LHCN-M2 (cell line): ENCODE measurements around the gene MTREX. TPM values are rescaled to one million over a fixed set of nuclear protein-coding genes. Genes with fewer than 3 reads are reported as not detected.
A peak's percentile ranks its signal among the peaks of the same experiment; 100 is the strongest.

Source experiments
- DNase-seq: peaks from one replicate; pipeline ENCODE4 v3.0.0-alpha.2; 2012; ENCODE audit warnings: low read depth
- total RNA-seq: library from RNA; depleted of rRNA; stranded (reverse); fragments of >200 nt; gene quantifications from 2 replicates; pipeline ENCODE4 v1.2.3, GENCODE V29; 2014

Gene MTREX
- total RNA-seq, 1 experiment from 2014 or later: 115 TPM

DNA sequence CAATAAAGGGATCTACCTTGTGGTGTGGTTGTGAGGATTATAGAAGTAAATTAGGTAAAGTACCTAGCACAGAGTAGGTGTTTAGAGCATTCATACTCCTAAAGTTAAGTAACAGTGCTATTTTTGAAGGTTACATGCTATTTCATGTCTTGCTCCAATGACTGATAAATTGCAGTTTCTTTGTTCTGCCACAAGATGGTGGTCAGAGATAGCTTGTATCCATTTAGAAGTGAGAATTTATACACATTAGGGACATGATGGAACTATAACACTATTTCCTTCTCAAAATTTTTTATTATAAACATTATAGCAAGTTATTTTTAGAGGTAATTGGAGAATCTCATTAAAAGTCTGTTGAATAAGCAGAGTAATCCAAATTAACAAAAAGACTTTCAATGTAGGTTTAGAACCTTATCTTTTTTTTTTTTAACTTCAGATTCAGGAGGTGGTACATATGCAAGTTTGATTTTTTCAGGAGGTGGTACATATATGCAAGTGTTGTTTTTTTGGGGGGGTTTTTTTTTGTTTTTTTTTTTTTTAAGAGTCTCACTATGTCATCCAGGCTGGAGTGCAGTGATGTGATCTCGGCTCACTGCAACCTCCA is 17.1 kb downstream of the MTREX start:
- DNase-seq: peak; percentile 52

DNA sequence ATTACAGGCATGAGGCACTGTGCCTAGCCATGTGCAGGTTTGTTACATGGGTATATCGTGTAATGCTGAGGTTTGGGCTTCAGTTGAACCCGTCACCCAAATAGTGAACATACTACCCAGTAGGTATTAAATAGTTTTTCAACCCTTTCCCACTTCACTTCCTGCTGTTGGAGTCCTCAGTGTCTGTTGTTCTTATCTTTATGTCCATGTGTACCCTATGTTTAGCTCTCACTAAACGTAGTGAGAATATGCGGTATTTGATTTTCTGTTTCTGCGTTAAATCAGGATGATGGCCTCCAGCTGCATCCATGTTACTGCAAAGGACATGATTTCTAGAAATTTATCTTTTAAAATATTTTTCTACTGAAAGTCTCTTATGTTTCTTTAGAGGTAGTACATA is 17.8 kb downstream of the MTREX start:
- DNase-seq: no peak

DNA sequence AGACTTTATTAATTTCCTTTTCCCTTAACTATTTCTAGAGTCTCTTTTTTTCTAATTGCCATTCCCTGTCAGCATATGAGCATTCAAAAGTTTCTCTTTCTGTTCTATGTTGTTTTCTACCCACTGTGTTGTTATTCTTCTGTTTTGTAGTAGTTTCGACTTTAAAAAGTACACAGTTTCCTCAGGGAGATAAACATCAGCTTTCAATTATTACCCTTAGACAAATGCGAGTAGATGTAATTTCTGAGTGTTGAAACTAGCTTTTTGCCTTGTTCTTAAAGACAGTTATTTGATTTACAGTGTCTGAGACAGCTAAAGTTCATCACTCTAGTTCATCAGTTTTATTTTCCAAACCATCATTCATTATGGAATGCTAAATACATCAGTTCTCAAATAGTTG is 19.5 kb downstream of the MTREX start:
- no peak for DNase-seq

DNA sequence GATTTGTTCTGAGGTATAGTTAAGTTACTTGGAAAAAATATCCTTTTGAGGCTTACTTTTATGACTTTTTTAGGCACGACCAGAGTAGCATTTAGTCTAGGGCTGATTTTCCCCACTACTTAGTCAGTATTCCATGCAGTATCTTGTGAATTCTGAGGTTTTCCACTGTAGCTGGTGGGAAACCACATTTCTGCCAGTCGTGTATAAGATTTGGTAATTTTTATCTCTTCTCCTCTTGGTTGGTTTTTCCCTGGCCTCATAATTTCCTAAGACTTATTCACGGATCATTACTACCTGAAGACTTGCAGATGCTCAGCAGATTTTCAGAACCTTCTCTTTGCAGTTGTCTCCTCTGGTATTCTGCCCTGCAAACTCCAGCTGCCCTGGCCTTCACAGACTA is 23.5 kb downstream of the MTREX start:
- DNase-seq: no peak

DNA sequence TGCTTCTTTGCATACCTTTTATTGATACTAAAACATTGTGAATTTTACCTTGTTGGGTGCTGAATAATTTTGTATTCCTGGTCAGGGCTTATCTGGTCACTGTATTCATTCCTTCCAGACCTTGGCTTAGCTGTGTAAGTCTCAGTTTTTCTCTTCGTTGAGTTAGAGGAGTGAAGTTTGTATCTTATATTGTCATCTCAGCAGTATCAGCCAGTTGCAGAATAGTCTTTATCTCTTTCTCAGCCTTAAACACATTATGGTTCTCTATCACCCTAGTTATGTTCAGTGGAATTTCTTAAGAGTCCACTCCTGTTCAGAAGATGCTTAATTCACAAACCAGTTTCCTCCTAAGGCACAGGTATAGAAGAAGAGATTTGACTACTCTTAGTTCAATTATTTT is 25.2 kb downstream of the MTREX start:
- DNase-seq: no peak

DNA sequence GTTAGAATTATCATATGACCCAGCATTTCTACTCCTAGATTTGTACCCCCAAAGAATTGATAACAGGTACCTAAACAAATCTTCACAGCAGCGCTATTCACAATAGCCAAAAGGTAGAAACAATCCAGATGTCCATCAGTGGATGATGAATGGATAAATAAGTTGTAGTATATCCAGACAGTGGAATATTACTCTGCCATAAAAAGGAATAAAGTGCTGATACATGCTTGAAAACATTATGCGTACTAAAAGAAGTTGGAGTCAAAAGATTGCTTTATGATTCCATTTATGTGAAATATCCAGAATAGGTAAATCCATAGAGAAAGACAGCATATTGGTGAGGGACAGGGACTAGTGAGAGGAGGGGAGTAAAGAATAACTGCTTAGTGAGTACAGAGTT is 26.0 kb downstream of the MTREX start:
- no peak for DNase-seq

DNA sequence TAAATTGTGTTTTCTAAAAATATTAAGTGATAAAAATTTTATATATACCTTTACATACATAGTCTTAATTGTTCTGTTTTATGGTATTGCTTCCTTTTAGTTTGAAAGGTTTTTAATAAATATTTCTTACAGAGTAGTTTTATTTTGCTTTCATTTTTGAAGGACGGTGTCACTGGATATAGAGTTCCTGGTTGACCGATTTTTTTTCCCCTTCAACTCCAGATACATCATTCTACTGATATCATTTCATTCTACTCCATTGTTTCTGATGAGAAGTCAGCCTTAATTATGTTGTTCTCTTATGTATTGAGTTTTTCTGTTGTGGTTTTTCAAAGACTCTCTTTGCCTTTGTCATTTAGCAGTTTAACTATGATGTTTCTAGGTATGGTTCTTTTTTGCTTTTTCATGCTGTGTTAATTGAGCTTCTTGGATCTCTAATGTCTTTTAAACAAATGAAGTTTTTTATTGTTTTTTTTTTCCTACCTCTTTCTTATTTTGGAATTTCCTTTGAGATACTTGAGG is 30.4 kb downstream of the MTREX start:
- no peak for DNase-seq

DNA sequence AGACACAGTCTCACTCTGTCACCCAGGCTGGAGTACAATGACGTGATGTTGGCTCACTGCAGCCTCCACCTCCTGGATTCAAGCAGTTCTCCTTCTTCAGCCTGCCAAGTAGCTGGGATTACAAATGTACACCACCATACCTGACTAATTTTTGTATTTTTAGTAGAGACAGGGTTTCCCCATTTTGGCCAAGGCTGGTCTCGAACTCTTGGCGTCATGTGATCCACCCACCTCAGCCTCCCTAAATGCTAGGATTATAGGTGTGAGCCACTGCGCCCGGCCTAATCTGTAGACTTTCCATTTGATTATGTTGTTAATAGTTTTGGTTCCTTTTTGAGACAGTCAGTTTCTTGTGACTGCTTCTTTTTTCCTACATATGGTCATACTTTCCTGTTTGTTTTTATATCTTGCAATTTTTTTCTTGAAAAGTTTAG is 31.0 kb downstream of the MTREX start:
- no peak for DNase-seq

DNA sequence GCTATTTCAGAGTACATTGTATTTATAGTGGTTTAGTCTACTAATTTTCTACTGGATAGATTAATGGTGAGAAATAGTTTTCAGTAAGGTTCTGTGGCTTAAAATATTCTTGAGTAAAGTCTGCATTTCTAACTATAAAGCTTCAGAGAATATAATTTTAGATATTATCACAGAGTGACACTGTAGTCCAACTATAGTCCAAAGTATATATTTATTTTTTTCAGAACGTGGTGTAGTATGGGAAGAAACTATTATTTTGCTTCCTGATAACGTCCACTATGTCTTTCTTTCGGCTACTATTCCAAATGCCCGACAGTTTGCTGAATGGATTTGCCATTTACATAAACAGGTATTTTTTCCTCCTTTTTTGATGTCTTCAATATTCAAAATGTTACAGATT is 35.3 kb downstream of the MTREX start:
- no peak for DNase-seq

DNA sequence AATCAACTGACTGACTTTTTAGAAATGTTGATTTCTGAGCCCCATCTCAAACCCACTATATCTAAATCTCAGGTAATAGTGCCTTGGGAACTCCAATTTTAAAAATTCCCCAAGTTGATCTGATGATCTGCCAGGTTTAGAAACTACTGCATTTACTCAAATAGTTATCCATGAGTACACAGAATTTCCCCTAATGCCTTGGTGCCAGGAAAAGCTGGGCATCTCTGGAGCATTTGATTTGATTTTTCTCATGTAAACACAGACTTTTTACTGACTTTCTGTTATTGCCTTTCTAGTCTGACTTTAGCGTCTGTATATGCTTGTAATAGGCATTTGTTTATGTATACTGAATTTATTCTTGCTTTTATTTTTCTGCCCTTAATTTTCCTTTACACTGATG is 35.8 kb downstream of the MTREX start:
- no peak for DNase-seq

DNA sequence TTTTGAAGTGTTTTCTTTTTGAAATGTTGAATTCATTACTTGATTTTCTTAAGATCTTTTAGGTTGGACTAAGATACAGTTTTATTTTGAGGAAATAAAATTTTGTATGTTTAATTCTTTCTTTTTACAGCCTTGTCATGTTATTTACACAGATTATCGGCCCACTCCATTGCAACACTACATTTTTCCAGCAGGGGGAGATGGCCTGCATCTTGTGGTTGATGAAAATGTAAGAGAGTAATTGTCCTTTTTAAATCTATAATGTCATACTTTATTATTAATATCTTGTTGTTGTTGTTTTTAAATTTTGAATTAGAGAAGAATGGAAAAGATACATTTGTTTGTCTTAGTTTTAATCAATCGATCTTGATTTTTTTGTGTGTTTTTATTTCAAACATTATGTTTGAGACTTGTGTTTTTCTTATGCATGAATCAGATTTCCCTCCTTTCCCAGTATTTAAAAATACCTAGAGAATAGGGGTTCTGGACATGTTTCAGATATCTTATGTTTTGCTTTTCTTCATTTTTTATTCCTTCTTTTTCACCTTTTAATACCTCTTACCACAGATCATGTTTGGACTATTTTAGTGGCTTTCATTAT is 36.7 kb downstream of the MTREX start:
- peak; percentile 55 for DNase-seq

DNA sequence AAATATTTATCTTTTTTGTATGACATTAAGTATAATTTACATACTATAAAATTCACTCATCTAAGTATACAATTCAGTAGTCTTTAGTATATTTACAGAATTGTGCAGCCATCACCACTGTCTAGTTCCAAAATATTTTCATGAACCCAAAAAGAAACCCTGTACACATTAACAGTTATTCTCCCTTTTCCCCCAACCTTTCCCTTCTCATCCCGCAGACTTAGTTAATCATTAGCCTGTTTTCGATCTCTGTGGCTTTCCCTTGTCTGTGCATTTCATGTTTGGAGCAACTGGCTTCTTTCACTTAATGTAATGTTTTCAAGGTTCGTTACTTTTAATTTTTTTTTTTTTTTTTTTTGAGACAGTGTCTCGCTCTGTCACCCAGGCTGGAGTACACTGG is 37.5 kb downstream of the MTREX start:
- DNase-seq: no peak

DNA sequence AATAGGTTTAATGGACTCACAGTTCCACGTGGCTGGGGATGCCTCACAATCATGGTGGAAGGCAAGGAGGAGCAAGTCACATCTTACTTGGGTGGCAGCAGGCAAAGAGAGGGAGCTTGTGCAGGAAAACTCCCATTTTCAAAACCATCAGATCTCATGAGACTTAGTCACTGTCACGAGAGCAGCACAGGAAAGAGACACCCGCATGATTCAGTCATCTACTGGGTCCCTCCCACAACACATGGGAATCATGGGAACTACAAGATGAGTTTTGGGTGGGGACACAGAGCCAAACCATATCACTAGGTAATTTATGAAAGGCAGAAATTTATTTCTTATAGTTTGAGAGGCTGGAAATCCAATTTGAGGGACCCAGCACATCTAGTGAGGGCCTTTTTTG is 40.0 kb downstream of the MTREX start:
- DNase-seq: peak; percentile 33

DNA sequence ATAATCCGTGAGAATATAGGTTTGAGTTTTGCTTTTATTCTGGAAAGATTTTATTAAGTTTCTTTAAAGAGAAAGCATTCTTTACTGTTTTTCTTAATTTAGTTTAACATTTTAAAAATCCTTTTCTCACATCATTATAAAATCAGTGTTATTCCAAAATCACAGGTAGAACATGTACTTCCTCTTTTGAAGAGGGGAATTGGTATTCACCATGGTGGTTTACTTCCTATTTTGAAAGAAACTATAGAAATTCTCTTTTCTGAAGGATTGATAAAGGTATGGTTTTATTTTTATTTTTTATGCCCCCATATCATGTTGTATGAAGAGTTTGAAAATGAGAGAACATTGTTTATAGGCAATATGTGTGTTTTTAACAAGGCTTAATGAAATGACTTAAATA is 43.0 kb downstream of the MTREX start:
- no peak for DNase-seq

DNA sequence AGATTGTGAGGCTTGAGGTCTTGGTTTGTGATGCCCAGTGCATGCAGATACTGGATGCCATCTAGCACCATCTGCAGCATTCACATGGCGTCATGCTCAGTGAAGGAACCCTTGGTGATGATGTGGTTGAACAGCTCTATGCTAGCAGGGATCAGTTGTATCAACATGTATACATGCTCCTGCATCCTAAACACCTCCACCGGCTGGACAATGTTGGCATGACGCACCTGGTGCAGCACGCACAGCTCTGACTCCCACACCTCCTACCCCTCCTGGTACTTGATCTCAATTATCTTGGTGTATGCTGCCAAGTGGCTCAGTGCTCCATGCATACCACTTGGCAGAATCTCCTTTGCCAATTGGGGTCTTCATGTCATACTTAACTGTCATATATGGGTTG is 49.1 kb downstream of the MTREX start:
- DNase-seq: no peak

DNA sequence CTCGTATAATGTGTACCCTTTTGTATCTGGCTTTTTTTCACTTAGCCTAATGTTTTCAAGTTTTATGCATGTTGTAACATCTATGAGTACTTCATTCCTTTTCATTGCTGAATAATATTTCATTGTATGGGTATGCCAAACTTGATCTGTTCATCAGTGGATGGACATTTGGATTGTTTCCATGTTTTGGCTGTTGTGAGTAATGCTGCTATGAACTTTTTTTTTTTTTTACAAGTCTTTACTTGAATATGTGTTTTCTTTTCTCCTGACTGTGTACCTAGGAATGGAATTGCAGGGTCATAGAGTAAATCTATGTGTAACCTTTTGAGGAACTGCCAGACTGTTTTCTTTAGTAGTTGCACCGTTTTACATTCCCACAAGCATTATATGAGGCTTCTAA is 52.4 kb downstream of the MTREX start:
- peak; percentile 32 for DNase-seq

DNA sequence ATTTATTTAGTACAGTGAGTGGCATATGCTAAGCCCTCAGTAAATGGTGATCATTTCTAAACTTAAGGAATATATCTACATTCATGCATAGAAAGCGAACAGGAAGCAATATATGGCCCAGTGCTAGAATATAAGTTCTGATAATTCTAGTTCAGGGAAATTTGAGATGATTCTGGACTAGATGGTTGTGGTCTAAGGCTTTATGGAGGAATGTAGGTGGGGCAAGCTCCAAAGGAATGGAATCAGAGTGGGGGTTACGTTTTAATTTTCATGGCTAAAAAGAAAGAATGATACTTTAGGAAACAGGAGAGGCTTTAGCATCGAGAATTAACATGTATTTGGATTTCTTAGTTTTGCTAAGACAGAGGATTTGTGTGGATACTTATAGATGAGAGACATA is 56.1 kb downstream of the MTREX start:
- peak; percentile 36 for DNase-seq

DNA sequence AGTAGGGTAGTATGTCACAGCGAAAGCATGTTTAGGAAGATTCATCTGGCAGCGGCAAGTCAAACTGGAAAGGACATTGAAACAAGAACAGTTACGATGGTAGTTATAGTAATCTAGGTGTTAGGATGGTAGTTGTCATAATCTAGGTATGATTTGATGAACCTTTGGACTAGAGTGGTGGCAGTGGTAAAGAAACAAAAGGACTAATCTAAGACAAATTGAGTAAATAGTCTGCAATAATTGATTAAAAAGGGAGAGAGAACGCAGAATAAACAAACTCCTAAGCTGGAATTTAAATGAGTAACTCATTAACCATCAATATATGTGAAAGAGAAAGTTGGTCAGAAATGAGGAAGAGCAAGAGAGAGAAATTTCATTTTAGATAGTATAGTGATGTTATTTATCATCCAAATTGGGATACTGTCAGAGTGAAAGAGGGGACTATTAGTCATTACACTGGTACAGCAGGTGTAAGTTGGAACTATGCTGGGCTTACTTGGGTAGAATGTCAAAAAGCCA is 56.8 kb downstream of the MTREX start:
- DNase-seq: no peak

DNA sequence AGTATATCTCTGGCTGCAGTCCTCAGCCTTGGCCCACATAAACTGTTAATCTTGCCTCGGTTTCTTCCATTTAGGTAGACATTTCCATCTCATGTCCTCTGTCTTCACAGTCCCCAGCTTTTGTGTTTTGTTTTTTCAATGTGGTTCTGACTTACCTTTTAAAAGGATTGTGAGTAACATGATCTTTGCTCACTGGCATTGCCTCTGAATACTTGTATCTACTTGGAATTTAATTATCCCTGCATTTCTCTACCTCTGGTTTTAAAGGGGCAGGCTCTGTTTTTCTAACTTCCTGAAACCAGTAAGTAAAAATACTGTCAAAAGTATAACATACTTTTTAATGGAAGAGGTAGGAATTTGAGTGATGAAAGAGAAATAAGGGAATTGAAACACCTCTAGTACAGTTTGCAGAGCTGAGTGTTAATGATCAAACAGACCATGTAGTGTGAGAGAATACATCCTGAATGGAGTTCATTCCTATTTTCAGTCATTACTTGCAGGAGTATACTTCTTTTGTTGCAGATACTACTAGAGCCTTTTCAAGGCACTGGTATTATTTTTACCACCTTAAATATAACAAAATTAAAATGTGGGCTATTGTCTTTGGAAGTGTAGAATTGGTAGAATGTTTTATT is 62.6 kb downstream of the MTREX start:
- DNase-seq: no peak

DNA sequence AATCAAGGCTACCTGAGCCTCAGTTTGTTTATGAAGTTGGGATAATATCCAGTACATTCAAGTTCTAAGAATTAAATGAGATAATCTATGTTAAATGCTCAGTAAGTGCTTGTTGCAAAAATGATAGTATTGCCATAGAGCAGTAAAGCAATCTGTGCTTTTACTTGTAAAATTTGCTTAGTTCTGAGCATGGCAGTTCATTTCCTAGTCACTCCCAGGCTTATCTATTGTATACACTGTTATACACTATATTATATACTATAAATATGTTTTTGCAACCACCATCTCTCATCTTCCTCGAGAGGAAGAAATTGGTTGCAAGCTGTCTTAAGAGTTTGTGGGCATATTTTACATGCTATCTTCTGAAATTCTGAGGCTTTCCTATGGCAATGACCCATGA is 63.4 kb downstream of the MTREX start:
- no peak for DNase-seq

DNA sequence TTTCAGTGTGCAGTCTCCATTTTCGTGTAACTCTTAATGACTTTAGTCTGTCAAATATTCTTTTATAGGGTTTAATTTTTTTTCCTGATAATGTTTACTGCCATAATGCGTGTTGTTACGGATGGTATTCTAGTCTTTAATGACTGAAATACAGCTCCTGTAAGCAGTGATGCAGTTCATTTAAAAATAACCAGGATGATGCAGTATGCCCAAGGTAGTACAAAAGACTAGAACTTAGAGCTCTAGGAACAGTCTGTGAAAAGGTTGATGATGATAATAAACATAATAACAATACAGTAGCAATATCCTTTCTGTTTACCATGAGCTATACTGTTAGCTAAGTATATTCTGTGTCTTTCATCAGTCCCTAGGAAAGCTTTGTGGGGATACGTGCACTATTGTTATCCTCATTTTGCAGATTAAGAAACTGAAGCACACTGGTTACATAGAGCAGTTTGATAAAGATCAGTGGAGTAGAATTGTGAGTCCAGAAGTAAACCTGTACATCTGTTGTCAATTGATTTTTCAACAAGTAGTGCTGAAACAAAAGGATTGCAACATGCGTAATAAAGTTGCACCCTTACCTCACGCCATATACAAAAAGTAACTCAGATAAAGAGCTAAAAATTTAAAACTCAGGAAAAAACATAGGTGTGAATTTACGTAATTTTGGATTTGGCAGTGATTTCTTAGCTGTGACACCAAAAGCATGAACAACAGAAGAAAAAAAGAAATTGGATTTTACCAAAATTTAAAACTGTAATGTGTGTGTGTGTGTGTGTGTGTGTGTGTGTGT is 64.5 kb downstream of the MTREX start:
- DNase-seq: no peak

DNA sequence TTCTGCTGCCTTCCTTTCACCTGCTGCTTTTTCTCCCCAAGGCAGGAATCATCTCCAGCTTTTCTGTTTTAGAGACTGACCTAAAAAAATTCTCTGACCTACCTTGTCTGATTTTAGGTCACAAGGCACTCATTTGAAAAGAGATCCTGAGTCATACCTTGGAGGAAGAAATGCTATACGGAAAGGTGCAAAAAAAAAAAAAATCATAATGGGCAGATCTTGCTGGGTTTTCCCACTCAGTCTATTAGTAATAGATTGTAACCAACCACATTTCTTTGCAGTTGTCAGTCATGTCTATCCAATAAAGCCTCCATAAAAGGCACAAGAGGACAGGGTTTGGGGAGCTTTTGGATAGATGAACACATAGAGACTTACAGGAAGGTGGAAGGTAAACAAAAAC is 70.0 kb downstream of the MTREX start:
- no peak for DNase-seq
